ENCODE measurements around the gene LRRN3. TPM values are rescaled to one million over a fixed set of nuclear protein-coding genes. Genes with fewer than 3 reads are reported as not detected.

LRRN3 gene
- total RNA-seq, 2 experiments from 2014 or later, result 32.5 to 34.8 TPM

DNA sequence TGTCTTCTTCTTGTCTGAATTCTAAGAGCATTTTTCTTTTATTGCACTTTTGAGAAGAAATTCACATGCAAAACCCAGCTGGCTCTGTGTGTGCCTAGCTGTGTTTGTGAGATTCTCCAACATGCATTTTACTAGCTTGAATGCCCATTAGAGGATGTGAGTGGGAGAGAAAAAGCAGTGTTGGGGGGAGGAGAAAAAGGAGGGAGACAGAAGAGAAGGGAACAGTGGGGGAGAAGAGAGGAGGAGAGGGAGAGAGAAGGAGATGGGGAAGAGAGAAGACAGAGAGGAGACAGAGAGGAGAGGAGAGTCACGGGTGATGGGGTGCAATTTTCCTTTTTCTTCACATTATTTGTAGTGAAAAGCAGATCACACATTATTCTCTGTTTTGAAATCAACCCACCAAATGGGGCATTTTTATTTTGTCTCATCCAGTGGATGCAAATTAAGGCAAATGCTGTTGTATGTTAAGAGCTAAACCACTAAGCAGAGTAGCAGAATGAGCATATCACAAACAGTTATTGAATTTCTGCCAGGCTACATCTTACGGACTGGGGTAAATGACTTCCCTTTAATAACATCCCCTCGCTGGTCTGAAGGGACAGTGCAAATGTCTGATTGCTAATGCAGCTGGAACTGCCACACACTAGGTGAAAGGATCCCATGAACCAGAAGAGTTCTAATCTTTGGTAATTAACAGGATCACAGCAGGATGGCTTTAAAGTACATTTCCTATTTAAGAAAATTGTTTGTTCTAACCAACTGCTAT is 849 bp downstream of the LRRN3 start:
- POLR2A ChIA-PET, result interaction anchor here (0.5 to 3.9 kb wide), 11 partner anchors 9 to 79 kb away, joined by 3 to 27 read pairs (median 4); no protein-coding TSS in a partner anchor
- intact Hi-C loops (cut with micrococcal nuclease), result loop anchor here (5.0 to 10.0 kb wide), 3 partner anchors 396 to 643 kb away; no protein-coding TSS in a partner anchor
- ATAC-seq (peak; percentile 7), DNase-seq (no peak)
- no peaks in the 10 kb centered on the region for H3K9me3 Mint-ChIP-seq
- peaks cover 43% of the 10 kb centered on the region for H3K36me3 Mint-ChIP-seq (ENCODE audit: low read depth)
- peaks cover 51% of the 10 kb centered on the region for H3K4me1 Mint-ChIP-seq (ENCODE audit: low read depth)
- TF ChIP-seq, protein P1, sequence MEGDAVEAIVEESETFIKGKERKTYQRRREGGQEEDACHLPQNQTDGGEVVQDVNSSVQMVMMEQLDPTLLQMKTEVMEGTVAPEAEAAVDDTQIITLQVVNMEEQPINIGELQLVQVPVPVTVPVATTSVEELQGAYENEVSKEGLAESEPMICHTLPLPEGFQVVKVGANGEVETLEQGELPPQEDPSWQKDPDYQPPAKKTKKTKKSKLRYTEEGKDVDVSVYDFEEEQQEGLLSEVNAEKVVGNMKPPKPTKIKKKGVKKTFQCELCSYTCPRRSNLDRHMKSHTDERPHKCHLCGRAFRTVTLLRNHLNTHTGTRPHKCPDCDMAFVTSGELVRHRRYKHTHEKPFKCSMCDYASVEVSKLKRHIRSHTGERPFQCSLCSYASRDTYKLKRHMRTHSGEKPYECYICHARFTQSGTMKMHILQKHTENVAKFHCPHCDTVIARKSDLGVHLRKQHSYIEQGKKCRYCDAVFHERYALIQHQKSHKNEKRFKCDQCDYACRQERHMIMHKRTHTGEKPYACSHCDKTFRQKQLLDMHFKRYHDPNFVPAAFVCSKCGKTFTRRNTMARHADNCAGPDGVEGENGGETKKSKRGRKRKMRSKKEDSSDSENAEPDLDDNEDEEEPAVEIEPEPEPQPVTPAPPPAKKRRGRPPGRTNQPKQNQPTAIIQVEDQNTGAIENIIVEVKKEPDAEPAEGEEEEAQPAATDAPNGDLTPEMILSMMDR (IDR thresholded peaks at IDR 0.05), result no peak
- no peaks in the 10 kb centered on the region for H3K27me3 Mint-ChIP-seq
- peak overlapping the region; percentile 96 for H3K4me3 Mint-ChIP-seq
- CTCF ChIA-PET, result interaction anchor here (0.7 to 3.7 kb wide), 7 partner anchors 8 to 78 kb away, joined by 3 to 14 read pairs (median 3); no protein-coding TSS in a partner anchor
- peak overlapping the region; percentile 94 for H3K27ac Mint-ChIP-seq

DNA sequence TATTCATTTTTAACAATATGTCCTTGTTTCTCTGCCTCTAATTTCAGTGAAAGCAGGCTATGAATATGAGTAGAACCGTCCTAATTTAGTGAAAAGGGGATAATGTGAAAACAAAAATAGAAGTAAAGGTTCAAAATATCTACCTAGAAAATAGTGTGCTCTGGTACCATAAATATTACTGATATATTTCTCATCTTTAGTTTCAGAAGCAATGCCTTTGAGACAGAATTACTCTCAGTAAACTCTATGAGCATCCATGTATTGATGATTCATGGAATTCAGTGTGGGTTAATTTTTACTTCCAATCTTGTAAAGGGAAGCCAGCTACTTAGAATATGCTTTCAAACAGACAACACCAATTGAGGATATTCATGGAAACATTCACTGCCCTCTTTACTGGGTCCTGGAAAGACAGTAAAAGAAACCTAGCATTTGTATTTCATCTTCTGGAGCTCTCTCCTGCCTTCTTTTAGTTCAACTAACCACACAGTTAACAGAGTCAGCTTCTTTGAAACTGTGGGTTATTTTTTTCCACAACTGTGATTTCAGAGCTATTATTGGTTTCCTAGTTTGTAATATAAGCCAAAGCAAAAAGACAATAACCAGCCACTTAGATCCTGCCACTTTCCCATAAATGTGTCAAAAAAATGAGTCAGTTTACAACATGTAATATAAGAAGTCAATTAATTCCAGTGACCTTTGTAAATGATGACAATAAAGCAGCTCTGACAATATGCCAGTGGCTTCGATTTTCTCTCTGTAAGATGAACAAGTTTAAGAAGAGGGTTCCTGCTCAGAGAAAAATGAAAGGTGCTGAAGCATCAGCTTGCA is 1.7 kb downstream of the LRRN3 start:
- ChIA-PET CTCF (interaction anchor here (1.1 to 3.7 kb wide), 5 partner anchors 9 to 120 kb away, joined by 3 to 14 read pairs (median 6); no protein-coding TSS in a partner anchor), POLR2A (interaction anchor here (0.5 to 3.9 kb wide), 10 partner anchors 10 to 410 kb away, joined by 3 to 27 read pairs (median 4); no protein-coding TSS in a partner anchor)
- H3K27ac Mint-ChIP-seq, result peak overlapping the region; percentile 94
- peaks cover 49% of the 10 kb centered on the region for H3K4me1 Mint-ChIP-seq (ENCODE audit: low read depth)
- no peak for DNase-seq
- intact Hi-C loops (cut with micrococcal nuclease), result loop anchor here (5.0 to 10.0 kb wide), 3 partner anchors 395 to 642 kb away; no protein-coding TSS in a partner anchor
- peak overlapping the region; percentile 96 for H3K4me3 Mint-ChIP-seq
- peaks cover 48% of the 10 kb centered on the region for H3K36me3 Mint-ChIP-seq (ENCODE audit: low read depth)
- H3K27me3 Mint-ChIP-seq, result no peaks in the 10 kb centered on the region
- TF ChIP-seq, protein P1 (IDR thresholded peaks at IDR 0.05), result no peak
- H3K9me3 Mint-ChIP-seq, result no peaks in the 10 kb centered on the region
- peak; percentile 28 for ATAC-seq

DNA sequence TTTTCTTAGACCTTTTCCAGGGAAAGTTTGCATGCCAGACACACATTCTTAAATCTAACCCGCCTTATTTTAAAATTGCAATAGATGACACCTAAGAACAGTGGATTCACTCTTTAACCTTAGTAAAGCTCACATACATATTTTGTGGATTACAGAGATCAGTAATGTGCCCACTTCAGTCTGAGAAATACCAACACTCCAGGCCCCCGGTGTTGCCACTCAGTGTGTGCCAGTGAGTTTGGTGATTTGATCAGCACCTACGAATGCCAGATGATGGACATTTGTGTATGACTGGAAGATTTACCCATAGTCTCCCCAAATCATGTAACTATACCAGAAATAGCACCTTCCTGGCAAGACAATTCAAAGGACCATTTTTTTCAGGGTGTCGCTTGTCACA is 2.6 kb downstream of the LRRN3 start:
- intact Hi-C loops (cut with micrococcal nuclease), result loop anchor here (5.0 to 10.0 kb wide), 3 partner anchors 394 to 641 kb away; no protein-coding TSS in a partner anchor
- DNase-seq (peak; percentile 31), ATAC-seq (no peak)
- TF ChIP-seq, protein P1 (IDR thresholded peaks at IDR 0.05), result no peak
- Mint-ChIP-seq H3K27ac (peak overlapping the region; percentile 94), H3K36me3 (ENCODE audit: low read depth) (peaks cover 49% of the 10 kb centered on the region), H3K4me3 (peak overlapping the region; percentile 96), H3K4me1 (ENCODE audit: low read depth) (peaks cover 48% of the 10 kb centered on the region), H3K27me3 (no peaks in the 10 kb centered on the region), H3K9me3 (no peaks in the 10 kb centered on the region)
- POLR2A ChIA-PET, result interaction anchor here (0.6 to 3.9 kb wide), 5 partner anchors 11 to 320 kb away, joined by 3 to 27 read pairs (median 4); no protein-coding TSS in a partner anchor
- CTCF ChIA-PET, result interaction anchor here (1.6 to 3.7 kb wide), 4 partner anchors 10 to 120 kb away, joined by 3 to 14 read pairs (median 8); no protein-coding TSS in a partner anchor

DNA sequence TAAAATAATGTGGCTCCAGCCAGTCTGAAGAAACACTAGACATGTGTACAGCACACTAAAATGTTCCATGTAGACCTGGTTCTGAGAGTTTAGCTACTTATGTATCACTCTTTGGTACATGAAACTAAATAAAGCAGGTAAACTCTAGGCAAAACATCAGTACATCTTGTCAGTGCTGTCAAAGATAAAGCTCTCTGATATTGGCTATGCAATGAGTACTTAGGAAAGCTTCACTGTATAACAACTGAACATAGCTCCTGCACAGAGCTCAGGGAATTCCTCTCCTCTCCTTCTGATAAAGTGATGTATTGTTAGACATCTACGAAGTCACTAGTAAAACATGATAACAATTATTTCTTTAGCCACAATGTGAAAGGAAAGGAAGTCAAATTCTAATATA is 3.5 kb downstream of the LRRN3 start:
- Mint-ChIP-seq H3K27ac (peak overlapping the region; percentile 94), H3K36me3 (ENCODE audit: low read depth) (peaks cover 53% of the 10 kb centered on the region), H3K27me3 (no peaks in the 10 kb centered on the region), H3K4me1 (ENCODE audit: low read depth) (peaks cover 48% of the 10 kb centered on the region), H3K9me3 (no peaks in the 10 kb centered on the region), H3K4me3 (peak overlapping the region; percentile 96)
- CTCF ChIA-PET, result interaction anchor here (0.8 to 3.7 kb wide), 7 partner anchors 11 to 121 kb away, joined by 3 to 14 read pairs (median 3); no protein-coding TSS in a partner anchor
- POLR2A ChIA-PET, result interaction anchor here (1.0 kb wide), 1 partner anchor 11 kb away, joined by 3 read pairs; no protein-coding TSS in a partner anchor
- TF ChIP-seq, protein P1 (IDR thresholded peaks at IDR 0.05), result no peak
- intact Hi-C loops (cut with micrococcal nuclease), result loop anchor here (5.0 to 10.0 kb wide), 3 partner anchors 393 to 640 kb away; no protein-coding TSS in a partner anchor
- ATAC-seq, result no peak
- no peak for DNase-seq

Data from activated CD8-positive, alpha-beta T cell treated with anti-CD3 and anti-CD28 coated beads for 36 hours (primary cell).